Natural killer cell (primary cell): Measurements from ENCODE around the gene SELENON. TPM values are rescaled to one million over a fixed set of nuclear protein-coding genes. Genes with fewer than 3 reads are reported as not detected.

ENCODE experiments used
- ATAC-seq, 3 donors: fragments of 150-1000 bp in 2 of 3; fragments of 200-7000 bp in 1 of 3; cut with Tn5 transposase; 1 replicate in 1 of 3; 2 replicates in 2 of 3; pipeline ENCODE4 v1.10.0; 2021; ENCODE audit warnings: mild to moderate bottlenecking in 2 of 3, moderate library complexity in 2 of 3
- DNase-seq, 2 donors: peaks; one replicate each; pipeline versions ENCODE4 v3.0.0 to v3.0.0-alpha.2; 2013 to 2021; ENCODE audit warnings: mixed read lengths in 1 of 2
- H3K27ac ChIP-seq: one replicate; pipeline ENCODE4 v1.5.1; 2013; ENCODE audit warnings: mild to moderate bottlenecking, low read length
- H3K27me3 ChIP-seq: one replicate; pipeline ENCODE4 v1.6.1; 2013; ENCODE audit warnings: low read length; ENCODE audit not compliant: control insufficient read depth, insufficient read depth
- H3K36me3 ChIP-seq: one replicate; pipeline ENCODE4 v1.6.1; 2013; ENCODE audit warnings: low read length; ENCODE audit not compliant: control insufficient read depth, insufficient read depth
- H3K4me1 ChIP-seq: one replicate; pipeline ENCODE4 v1.6.1; 2013; ENCODE audit warnings: low read length; ENCODE audit not compliant: control insufficient read depth, insufficient read depth
- H3K4me3 ChIP-seq: one replicate; pipeline ENCODE4 v1.5.1; 2013; ENCODE audit warnings: low read length
- H3K9me3 ChIP-seq: one replicate; pipeline ENCODE4 v1.6.1; 2013; ENCODE audit warnings: low read length; ENCODE audit not compliant: control insufficient read depth, insufficient read depth
- H3K27ac Mint-ChIP-seq, 2 donors: one replicate each; pipeline ENCODE4 v1.8.0; 2022; ENCODE audit warnings: mild to moderate bottlenecking in 2 of 2, mixed read lengths in 2 of 2, moderate library complexity in 1 of 2
- H3K27me3 Mint-ChIP-seq, 2 donors: one replicate each; pipeline ENCODE4 v1.8.0; 2022; ENCODE audit warnings: low read depth in 2 of 2, mixed read lengths in 2 of 2
- H3K36me3 Mint-ChIP-seq: one replicate; pipeline ENCODE4 v1.8.0; 2022; ENCODE audit warnings: mixed read lengths
- H3K4me1 Mint-ChIP-seq, 2 donors: one replicate each; pipeline ENCODE4 v1.8.0; 2022; ENCODE audit warnings: mixed read lengths in 2 of 2
- H3K4me3 Mint-ChIP-seq: one replicate; pipeline ENCODE4 v1.8.0; 2022; ENCODE audit warnings: mild to moderate bottlenecking, moderate library complexity, mixed read lengths
- H3K9me3 Mint-ChIP-seq, 2 donors: one replicate each; pipeline ENCODE4 v1.8.0; 2022; ENCODE audit warnings: mixed read lengths in 2 of 2
- WGBS: methylation state at CpG from one replicate; pipeline ENCODE4 v1.1.7; 2013; ENCODE audit warnings: missing lambda C conversion rate; ENCODE audit not compliant: insufficient coverage; 5-methylcytosine and 5-hydroxymethylcytosine counted together
- intact Hi-C: fragments of 100-400 bp; cut with micrococcal nuclease; formaldehyde crosslinking; loops from one replicate; pipeline ENCODE4 v1.14.2; 2022
- total RNA-seq, 4 donors: library from RNA; stranded (reverse); fragments of 120-200 nt in 1 of 4; gene quantifications; one replicate each; pipeline versions ENCODE4 v1.2.3 to v1.2.4, GENCODE V29; 2013 to 2022
- TF ChIP-seq, protein P1 (sequence below): fragments of 200-600 bp; IDR thresholded peaks from one replicate; pipeline ENCODE4 v1.8.0; 2022; ENCODE audit warnings: antibody characterized with exemption

Gene SELENON
- total RNA-seq, 3 donors from 2014 or later (not counting 1 experiment from before 2014, with no cell fraction given), result 9.7 to 16.4 (median 11.1) TPM

DNA sequence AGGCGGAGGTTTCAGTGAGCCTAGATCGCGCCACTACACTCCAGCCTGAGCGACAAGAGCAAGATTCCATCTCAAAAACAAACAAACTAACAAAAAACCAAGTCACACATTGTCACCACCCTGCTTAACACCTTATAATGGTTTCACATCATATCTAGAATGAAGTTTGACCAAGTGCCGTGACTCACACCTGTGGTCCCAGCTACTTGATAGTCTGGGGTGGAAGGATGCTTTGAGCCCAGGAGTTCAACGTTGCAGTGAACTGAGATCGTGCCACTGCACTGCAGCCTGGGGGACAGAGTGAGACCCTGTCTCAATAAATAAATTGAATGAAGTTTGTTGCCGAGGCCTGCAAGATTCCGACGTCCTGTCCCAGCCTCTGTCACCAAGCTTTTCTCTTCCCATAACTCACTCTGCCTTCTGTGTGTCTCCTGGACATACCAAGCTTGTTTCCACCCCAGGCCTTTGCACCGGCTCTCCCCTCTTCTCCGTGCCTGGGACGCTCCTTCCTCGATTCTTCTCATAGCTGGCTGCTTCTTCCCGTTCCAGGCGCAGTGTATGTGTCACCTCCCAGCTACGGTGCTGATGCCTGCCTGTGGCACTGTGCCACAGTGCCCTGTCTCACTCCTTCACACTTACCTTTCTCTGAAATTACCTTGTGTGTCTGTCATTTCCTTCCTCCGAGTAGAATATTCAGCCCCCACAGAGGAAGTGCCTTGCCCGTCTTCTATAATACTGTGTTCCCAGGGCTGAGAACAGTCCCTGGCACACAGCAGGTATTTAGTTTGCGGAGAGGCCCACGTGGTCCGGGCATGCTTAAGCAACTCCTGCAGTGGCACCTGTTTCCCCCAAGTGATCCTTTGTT is 3.8 kb upstream of the SELENON start:
- peak overlapping the region; percentile 52 for H3K4me3 Mint-ChIP-seq
- no peak for ATAC-seq
- no peaks in the 10 kb centered on the region for H3K36me3 Mint-ChIP-seq
- Histone ChIP-seq H3K36me3 (no peaks in the 10 kb centered on the region), H3K9me3 (no peaks in the 10 kb centered on the region), H3K27me3 (no peaks in the 10 kb centered on the region), H3K4me3 (no peak overlapping the region), H3K4me1 (peaks cover 35% of the 10 kb centered on the region), H3K27ac (no peak overlapping the region)
- TF ChIP-seq, protein P1, sequence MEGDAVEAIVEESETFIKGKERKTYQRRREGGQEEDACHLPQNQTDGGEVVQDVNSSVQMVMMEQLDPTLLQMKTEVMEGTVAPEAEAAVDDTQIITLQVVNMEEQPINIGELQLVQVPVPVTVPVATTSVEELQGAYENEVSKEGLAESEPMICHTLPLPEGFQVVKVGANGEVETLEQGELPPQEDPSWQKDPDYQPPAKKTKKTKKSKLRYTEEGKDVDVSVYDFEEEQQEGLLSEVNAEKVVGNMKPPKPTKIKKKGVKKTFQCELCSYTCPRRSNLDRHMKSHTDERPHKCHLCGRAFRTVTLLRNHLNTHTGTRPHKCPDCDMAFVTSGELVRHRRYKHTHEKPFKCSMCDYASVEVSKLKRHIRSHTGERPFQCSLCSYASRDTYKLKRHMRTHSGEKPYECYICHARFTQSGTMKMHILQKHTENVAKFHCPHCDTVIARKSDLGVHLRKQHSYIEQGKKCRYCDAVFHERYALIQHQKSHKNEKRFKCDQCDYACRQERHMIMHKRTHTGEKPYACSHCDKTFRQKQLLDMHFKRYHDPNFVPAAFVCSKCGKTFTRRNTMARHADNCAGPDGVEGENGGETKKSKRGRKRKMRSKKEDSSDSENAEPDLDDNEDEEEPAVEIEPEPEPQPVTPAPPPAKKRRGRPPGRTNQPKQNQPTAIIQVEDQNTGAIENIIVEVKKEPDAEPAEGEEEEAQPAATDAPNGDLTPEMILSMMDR, result no peak
- WGBS, result 66% methylated on average over 22 of the region's 22 CpGs
- intact Hi-C loops, result loop anchor here (10.0 kb wide), 1 partner anchor 181 kb away; the partner anchor contains the start of gene MAN1C1
- peak overlapping the region; percentile 36 to 37 for H3K27ac Mint-ChIP-seq
- peaks cover 14 to 30% of the 10 kb centered on the region in 2 donors for H3K4me1 Mint-ChIP-seq
- DNase-seq, result peak in 1 of 2 donors; percentile 80
- no peaks in the 10 kb centered on the region for H3K9me3 Mint-ChIP-seq
- peaks cover 0 to 3% of the 10 kb centered on the region in 2 donors for H3K27me3 Mint-ChIP-seq

- intact Hi-C loops, result loop anchor here (10.0 kb wide), 1 partner anchor 182 kb away; the partner anchor contains the start of gene MAN1C1
- WGBS, result 10% methylated on average over 13 of the region's 19 CpGs
Observed at GRCh38 chr1:25796811-25797458, 3.1 kb upstream of the SELENON start.

DNA sequence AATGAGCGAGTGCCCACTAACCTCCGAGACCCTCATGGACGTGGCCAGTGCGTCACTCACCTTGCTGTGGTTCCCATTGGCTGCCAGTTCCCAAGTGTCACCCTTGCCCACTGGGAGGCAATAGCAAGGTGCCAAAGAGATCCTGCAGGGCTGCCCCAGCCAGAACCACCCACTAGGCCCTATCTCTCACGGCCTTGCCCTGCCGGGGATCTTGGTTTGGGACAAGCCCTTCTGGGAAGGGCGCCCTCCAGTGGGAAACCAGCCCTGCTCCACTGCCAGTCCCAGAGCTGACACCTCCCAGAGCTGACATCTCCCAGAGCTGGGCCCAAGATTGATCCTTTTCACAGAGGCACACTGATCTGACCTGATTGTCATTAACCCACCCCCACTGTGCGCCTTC is 2.1 kb upstream of the SELENON start:
- no peak overlapping the region for H3K4me3 ChIP-seq
- Mint-ChIP-seq H3K36me3 (no peaks in the 10 kb centered on the region), H3K9me3 (no peaks in the 10 kb centered on the region), H3K27me3 (peaks cover 0 to 3% of the 10 kb centered on the region in 2 donors), H3K4me3 (no peak overlapping the region), H3K27ac (no peak overlapping the region), H3K4me1 (peaks cover 14 to 30% of the 10 kb centered on the region in 2 donors)
- 91% methylated on average over 8 of the region's 8 CpGs for WGBS
- ATAC-seq (no peak), DNase-seq (peak in 1 of 2 donors; percentile 57)
- H3K27me3 ChIP-seq, result no peaks in the 10 kb centered on the region
- H3K4me1 ChIP-seq, result peaks cover 36% of the 10 kb centered on the region
- TF ChIP-seq, protein P1, result no peak
- H3K36me3 ChIP-seq, result no peaks in the 10 kb centered on the region
- intact Hi-C loops, result loop anchor here (10.0 kb wide), 1 partner anchor 183 kb away; the partner anchor contains the start of gene MAN1C1
- H3K9me3 ChIP-seq, result no peaks in the 10 kb centered on the region
- H3K27ac ChIP-seq, result no peak overlapping the region

More at GRCh38 chr1:25796811-25797458, 3.1 kb upstream of the SELENON start:
- Histone ChIP-seq H3K4me1 (peaks cover 36% of the 10 kb centered on the region), H3K4me3 (no peak overlapping the region), H3K36me3 (no peaks in the 10 kb centered on the region), H3K9me3 (no peaks in the 10 kb centered on the region), H3K27ac (no peak overlapping the region), H3K27me3 (no peaks in the 10 kb centered on the region)
- ATAC-seq (peak; percentile 54 to 60 (median 55)), DNase-seq (peak; percentile 59 to 89)
- H3K27me3 Mint-ChIP-seq, result peaks cover 0 to 3% of the 10 kb centered on the region in 2 donors
- no peaks in the 10 kb centered on the region for H3K36me3 Mint-ChIP-seq
- peak overlapping the region; percentile 52 for H3K4me3 Mint-ChIP-seq
- H3K27ac Mint-ChIP-seq, result peak overlapping the region; percentile 36 to 37
- peaks cover 14 to 30% of the 10 kb centered on the region in 2 donors for H3K4me1 Mint-ChIP-seq
- TF ChIP-seq, protein P1, result peak; percentile 51
- no peaks in the 10 kb centered on the region for H3K9me3 Mint-ChIP-seq
